Left ventricle myocardium superior (tissue), 1 donor: ENCODE results near the gene TRIM7. TPM values are rescaled to one million over a fixed set of nuclear protein-coding genes. Genes with fewer than 3 reads are reported as not detected.
A peak's percentile ranks its signal among the peaks of the same experiment; 100 is the strongest.
"Not testable (repeated sequence)": the region's sequence is repeated elsewhere in the genome, so short reads cannot be mapped to it uniquely, and the experiment has no call there.

ENCODE experiments used
- ATAC-seq: fragments of 200-7000 bp; cut with Tn5 transposase; one replicate; pipeline ENCODE4 v1.9.1; 2020; ENCODE audit warnings: mild to moderate bottlenecking, moderate library complexity
- DNase-seq: peaks from one replicate; pipeline ENCODE4 v3.0.0-alpha.2; 2020
- intact Hi-C: fragments of 100-400 bp; cut with micrococcal nuclease; formaldehyde crosslinking; loops from one replicate; pipeline ENCODE4 v1.11.0; 2022
- total RNA-seq: library from RNA; stranded (reverse); fragmentation: NEBNext Ultra II Directional; extraction: Animal tissue kit (Norgen Biotek cat#: 25700); gene quantifications from one replicate; pipeline ENCODE4 v1.2.1, GENCODE V29; 2021
- donor health status: DM: no; HTN: yes; CAD: no; lungs with severe emphysema.

TRIM7 gene
- total RNA-seq, 1 donor from 2014 or later: 20.0 TPM

DNA sequence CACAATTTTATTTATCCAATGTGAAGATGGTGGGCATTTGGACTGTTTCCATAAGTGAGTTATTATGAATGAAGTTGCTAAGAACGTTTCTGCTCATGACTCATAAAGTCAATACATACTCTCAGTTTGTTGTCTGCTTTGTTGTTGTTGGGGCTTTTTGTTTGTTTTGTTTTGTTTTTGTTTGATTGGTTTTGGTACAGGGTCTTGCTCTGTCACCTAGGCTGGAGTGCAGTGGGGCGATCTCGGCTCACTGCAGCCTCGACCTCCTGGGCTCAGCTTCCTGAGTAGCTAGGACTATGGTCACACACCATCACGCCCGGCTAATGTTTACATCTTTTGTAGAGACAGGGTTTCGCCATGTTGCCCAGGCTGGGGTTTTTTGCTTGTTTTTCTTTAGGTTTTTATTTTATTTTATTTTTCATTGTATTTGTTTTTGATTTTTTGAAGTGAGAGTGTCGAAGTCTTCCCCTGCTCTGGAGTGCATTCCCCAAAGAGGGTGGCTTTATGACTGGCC lies 18.0 kb downstream of the TRIM7 start:
- ATAC-seq (no peak), DNase-seq (no peak)
- intact Hi-C loops: loop anchor here (10.0 kb wide), 1 partner anchor 58 kb away; the partner anchor contains the start of gene RACK1

DNA sequence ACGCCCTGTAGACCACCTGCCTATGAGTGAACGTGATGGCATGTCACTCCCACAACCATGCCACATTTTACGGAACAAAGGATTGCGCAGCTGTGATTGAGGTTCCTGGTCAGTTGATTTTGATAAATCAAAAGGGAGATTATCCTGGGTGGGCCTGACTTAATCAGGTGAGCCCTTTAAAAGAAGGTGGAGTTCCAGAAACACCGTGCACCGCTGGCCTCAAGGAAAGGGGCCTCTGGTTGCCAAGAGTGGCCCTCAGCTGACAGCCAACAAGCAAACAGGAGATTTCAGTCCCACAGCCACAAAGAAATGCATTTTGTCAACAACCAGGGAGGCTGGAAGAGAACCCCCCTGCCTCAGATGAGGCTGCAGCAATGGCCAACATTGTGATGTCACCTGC lies 19.0 kb downstream of the TRIM7 start:
- DNase-seq (no peak), ATAC-seq (no peak)
- intact Hi-C loops: loop anchor here (10.0 kb wide), 1 partner anchor 59 kb away; the partner anchor contains the start of gene RACK1

DNA sequence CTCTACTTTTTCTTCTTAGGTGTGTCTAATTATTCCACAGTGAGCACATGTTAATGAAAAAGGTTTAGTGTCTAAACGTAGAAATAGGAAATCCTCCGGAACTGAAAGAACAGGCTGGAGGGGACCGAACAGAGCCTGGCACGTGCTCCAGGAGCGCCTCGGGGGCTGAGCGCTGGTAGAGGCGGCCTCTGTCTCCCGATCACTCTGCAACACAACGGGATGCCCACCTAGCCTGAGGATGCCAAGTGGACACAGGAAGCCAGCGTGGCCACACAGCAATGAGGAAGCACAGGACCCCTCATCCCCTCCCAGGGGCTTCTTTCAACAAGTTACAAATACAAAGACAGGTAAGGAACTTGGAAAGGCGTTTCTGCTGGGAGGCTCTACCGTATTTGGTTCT lies 19.4 kb downstream of the TRIM7 start:
- no peak for ATAC-seq
- intact Hi-C loops: loop anchor here (10.0 kb wide), 1 partner anchor 59 kb away; the partner anchor contains the start of gene RACK1
- no peak for DNase-seq

DNA sequence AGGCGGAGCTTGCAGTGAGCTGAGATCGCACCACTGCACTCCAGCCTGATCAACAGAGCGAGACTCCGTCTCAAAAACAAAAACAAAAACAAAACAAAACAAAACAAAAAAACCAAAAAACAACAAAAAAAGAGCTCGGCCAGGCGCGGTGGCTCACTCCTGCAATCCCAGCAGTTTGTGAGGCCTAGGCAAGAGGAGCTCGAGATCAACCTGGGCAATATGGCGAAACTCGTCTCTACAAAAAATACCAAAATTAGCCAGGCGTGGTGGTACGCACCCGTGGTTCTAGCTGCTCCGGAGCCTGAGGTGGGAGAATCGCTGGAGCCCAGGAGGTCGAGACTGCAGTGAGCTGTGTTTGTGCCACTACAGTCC lies 20.2 kb downstream of the TRIM7 start:
- intact Hi-C loops: loop anchor here (10.0 kb wide), 1 partner anchor 60 kb away; the partner anchor contains the start of gene RACK1
- DNase-seq (no peak), ATAC-seq (no peak)

DNA sequence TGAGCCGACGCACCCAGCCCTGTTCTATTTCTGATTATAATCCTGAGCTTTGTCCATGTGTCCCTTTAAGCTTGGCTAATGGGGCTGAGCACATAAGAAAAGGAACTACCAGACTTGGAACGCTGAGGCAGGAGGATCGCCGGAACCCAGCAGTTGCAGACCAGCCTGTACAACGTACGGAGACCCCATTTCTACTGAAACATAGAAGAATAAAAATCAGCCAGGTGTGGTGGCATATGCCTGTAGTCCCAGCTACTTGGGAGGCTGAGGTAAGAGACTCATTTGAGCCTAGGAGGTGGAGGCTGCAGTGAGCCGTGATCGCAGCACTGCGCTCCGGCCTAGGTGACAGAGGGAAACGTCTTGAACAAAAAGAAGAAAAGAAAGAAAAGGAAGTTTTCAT lies 22.3 kb downstream of the TRIM7 start:
- intact Hi-C loops: loop anchor here (10.0 kb wide), 1 partner anchor 62 kb away; the partner anchor contains the start of gene RACK1
- ATAC-seq (no peak), DNase-seq (no peak)

DNA sequence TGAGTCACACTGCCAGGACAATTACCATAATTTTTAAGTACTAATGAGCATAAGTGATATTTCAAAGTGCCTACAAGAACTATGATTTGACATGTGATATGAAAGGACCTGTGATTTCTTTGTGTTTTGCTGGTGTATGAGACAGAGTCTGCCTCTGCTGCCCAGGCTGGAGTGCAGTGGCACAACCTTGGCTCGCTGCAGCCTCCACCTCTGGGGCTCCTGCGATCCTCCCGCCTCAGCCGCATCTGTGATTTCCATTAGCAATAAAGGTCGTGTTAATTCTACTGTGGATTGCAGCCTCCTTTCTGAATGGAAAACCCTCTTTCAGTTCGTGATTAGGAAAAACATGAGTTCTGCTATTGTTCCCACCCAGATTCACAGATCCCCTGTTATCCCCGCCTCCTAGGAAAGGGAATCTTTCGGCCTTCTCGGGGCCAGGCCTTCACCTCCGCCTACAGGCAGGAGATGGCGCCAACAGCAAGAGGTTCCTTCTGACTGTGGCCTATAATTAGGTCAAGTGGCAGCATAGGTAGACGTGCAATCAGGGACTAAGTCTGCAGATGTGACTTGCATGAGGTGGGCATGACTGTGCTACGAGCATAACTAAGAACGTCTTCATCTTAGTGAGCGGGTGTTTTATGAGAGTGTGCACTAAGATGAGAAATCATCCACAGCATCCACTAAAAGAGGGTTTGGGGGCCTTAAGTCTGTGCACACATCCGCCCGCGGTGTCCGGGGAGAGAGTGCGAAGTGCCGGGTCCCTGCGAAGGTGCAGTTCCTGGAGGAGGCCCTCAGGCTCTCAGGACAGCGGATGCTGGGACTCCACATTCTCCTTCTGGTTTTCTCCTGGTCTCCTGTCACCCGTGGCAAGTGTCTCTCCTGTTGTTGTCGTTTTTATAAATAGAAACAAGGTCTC lies 23.1 kb downstream of the TRIM7 start:
- intact Hi-C loops: loop anchor here (10.0 kb wide), 1 partner anchor 63 kb away; the partner anchor contains the start of gene RACK1
- ATAC-seq (peak; percentile 87), DNase-seq (peak; percentile 77)

DNA sequence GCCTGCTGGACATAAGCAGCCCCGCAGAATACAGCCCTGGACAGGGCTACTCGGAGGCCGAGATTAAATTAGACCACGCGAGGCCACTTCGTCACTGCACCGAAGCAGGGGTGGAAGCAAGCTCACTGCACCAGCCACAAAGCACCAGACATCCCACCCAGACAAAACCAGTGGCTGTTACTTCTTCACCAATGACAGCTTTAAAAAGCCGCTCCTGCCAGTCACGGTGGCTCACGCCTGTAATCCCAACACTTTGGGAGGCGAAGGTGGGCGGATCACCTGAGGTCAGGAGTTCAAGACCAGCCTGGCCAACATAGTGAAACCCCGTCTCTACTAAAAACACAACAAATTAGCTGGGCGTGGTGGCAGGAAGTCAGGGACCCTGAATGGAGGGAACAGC lies 27.4 kb downstream of the TRIM7 start:
- intact Hi-C loops, DNase-seq, ATAC-seq: not testable (repeated sequence)

DNA sequence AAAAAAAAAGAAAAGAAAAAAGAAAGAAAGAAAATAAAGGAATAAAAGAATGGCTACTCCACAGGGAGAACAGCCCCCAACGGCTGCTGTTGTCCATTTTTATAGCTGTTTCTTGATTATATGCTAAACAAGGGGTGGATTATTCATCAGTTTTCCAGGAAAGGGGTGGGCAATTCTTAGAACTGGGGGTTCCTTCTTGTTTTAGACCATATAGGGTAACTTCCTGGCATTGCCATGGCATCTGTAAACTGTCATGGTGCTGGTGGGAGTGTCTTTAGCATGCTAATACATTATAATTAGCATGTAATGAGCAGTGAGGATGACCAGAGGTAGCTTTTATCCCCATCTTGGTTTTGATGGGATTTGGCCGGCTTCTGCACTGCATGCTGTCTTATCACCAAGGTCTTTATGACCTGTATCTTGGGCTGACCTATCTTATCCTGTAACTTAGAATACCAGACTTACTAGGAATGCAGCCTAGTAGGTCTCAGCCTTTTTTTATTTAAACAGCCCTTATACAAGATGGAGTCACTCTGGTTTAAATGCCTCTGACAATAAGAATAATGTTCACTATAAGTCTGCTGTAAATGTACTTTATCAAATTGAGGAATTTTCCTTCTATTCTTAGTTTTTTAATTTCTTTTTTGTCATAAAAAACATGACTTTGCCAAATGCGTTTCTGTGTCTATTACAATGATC lies 28.6 kb downstream of the TRIM7 start:
- intact Hi-C loops: no loop called here

DNA sequence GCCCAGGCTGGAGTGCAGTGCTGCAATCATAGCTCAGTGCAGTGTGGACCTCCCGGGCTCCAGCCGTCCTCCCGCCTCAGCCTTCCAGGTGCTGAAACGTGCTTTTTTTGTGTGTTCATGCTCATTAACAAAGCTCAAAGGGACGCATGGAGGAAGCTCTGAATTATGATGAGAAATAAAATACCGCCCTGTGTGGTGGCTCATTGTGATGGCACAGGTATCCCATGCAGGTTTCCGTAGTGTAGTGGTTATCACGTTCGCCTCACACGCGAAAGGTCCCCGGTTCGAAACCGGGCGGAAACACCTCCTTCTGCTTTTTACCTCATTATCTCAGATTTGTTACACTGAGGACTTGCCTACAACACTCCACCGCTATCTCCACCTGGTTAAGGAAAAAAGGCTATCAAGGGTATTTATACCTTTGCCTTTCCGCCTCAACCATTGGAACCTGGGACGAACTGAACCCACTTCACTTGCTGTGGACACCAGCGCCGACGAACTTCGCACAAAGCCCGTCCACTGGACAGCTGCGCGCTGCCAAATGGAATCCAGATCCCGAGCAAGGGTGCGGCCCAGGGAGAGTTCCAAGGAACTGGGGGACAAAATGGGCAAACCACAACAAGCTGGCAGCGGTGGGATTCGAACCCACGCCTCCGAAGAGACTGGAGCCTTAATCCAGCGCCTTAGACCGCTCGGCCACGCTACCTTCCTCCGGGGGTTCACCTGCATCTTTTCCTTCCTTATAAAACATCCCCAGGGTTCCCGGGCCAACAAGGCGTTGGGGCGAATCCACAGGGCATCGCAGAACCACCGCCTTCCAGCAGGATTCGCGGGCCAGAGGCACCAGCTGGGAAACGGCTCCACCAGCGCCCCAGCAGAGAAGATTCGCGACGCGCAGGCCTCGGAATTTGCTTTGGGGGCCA lies 31.3 kb downstream of the TRIM7 start:
- ATAC-seq: no peak
- intact Hi-C loops: no loop called here

More for the DNA sequence above, 28.6 kb downstream of the TRIM7 start:
- DNase-seq: no peak
- no peak for ATAC-seq

DNA sequence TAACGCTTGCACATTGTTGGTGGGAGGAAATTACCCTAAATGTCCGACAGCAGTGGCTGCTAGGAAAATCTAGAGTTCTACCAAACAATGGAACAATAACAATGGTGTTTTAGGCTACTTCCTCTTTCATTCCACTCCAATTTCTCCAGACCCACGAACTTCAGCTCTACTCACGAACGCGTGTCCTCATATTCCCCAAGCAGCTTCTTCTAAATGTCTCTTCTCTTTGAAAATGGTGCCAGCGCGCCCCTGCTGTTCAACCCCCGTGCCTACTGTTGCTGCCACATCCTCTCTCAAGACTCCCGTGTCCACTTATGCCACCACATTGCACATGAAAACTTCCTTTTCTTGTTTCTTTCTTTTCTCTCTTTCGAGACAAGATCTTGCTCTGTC lies 32.0 kb downstream of the TRIM7 start:
- ATAC-seq (no peak), DNase-seq (no peak)
- intact Hi-C loops: no loop called here

More for the DNA sequence above, 31.3 kb downstream of the TRIM7 start:
- no peak for DNase-seq

DNA sequence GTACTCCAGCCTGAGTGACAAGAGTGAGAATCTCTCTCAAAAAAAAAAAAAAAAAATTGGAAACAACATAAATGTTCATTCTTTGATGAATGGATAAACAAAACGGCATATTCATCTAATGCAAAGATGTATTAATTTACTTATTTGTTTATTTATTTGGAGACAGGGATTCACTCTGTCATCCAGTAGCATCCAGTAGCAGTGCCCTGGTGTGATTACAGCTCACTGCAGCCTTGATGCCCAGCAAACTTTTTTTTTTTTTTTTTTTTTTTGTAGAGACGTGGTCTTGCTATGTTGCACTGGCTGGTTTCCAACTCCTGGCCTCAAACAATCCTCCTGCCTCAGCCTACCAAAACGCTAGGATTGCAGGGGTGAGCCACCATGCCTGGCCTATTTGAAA lies 33.2 kb downstream of the TRIM7 start:
- intact Hi-C loops: no loop called here
- DNase-seq: no peak
- ATAC-seq: no peak

DNA sequence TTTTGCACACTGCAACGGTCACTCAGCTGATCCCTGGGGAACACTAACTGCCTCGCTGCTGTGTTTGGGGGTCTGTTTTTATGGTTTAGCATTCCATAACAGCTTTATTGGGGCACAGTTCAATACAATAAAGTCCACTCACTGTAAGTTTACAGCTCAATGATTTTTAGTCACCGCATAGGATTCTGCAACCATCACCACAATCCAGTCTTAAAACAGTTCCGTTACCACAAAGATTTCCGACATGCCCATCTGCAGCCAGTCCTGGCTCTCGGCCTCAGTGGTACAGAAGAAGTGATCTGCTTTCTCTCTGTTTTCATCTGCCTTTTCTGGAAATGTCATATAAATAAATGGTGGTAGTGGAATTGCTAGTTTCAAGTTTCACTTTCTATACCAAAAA lies 34.0 kb downstream of the TRIM7 start:
- intact Hi-C loops: no loop called here
- ATAC-seq (no peak), DNase-seq (no peak)

DNA sequence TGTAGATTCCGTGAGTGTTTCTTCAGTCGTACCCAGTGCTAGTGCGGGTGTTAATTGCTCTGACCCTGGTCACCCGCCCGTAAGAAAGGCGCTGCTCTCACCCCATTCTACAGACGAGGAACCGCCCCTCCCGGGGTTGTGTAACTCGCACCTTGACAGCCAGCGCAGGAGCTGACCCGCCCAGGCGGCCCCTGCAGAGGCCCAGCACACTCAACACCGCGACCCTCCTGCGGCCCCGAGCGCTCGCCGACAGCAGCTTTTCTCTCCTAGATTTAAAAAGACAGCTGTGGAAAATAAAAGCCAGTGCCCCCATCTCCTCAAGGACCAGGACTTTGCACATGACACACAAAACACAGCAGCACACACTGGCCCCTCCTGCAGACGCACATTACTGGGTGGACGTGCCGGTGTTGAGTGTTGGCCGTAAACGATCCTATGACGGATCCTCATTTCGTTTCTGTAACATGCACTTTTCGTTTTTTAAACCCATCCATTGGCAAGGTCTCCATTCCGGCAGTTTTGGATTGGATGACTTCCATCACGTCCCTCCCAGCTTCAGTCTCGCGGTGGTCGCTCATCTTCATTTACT lies 34.7 kb downstream of the TRIM7 start:
- no peak for ATAC-seq
- no peak for DNase-seq
- intact Hi-C loops: no loop called here

DNA sequence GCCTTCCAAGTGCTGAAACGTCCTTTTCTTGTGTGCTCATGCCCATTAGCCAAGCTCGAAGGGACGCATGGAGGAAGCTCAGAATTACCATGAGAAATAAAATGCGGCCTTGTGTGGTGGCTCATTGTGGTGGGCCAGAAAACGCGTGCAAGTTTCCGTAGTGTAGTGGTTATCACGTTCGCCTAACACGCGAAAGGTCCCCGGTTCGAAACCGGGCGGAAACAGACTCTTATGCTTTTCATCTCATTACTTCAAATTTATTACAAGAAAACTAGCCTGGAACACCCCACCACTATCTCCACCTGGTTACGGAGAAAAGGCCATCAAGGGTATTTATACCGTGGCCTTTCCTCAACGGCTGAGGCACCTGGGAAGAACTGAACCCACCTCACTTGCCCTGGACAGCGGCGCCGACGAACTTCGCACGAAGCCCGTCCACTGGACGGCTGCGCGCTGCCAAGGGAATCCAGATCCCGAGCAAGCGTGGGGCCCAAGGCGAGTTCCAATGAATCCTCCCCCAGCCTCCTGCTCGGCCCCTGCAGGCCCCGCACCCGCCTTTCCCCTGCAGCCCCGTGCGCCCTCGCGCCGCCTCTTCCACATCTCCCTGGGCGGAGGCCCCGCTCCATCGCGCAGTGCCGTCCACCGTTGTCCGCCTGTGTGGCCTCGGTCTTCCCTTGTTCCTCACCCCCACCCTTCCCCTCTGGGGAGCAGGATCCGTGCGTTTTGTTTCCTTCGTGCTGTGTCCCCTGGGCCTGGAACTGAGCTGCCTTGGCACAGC lies 35.3 kb downstream of the TRIM7 start:
- ATAC-seq (peak; percentile 38), DNase-seq (peak; percentile 48)
- intact Hi-C loops: not testable (repeated sequence)

DNA sequence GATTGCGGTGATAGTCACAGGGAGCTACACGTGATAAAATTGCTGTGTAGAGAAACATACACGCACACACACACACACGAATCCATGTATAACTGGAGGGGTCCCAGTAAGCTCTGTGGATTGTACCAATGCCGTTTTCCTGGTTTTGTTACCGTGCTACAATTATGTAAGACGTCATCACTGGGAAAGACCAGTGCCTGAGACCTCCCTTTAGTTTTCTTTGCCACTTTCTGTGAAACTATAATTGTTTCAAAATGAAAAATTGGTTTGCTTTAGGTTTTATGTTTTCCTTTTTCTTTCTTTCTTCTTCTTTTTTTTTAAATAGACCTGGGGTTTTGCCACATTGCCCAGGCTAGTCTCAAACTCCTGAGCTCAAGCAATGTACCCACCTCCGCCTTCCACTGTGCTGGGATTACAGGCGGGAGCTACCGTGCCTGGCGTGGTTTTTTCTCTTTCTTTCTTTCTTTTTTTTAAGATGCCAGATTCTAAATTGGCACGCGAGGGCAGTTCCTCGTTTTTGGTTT lies 36.3 kb downstream of the TRIM7 start:
- intact Hi-C loops: no loop called here
- ATAC-seq (no peak), DNase-seq (no peak)

DNA sequence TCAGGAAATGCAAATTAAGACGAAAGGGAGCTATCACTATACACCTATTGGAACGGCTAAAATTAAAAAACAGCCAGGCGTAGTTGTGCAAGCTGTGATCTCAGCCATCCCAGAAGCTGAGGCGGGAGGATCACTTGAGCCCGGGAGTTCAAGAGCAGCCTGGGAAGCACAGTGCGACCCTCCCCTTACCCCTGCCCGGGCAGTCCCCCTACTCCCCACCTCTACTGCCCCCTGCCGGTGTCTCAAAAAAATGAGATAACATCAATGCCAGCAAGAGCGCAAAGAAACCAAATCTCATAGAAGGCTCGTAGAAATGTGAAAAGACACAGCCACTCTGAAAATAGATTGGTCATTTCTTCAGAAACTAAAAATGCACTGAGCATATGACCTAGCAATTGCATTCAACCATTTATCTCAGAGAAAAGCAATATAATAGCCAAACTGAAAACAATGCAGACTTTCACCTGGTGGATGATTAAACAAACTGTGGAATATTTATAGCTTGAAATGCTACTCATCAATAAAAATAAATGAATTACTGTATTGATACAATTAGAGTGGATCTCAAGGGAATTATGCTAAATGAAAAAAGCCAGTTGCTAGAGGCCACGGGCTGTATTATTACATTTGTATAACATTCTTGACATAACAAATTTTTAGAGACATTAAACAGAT lies 37.0 kb downstream of the TRIM7 start:
- DNase-seq (no peak), ATAC-seq (no peak)
- intact Hi-C loops: no loop called here
